GM13977 (cell line): Measurements from ENCODE around the gene YES1.
A peak's percentile ranks its signal among the peaks of the same experiment; 100 is the strongest.

Experiments used
- DNase-seq: peaks from one replicate; pipeline ENCODE4 v3.0.0; 2012; ENCODE audit warnings: low spot score
- in situ Hi-C: fragments of 300-500 bp; cut with MboI; formaldehyde crosslinking; loops from one replicate; pipeline ENCODE4 v1.12.0; 2022; ENCODE audit warnings: low sequenced_read_pairs, low pct_unique_long_range_greater_than_20kb, mixed read lengths, inconsistent platforms; ENCODE audit not compliant: unreplicated experiment
- TF ChIP-seq, protein P1 (sequence below): IDR thresholded peaks from 2 replicates; pipeline ENCODE4 v1.5.1; 2012; ENCODE audit warnings: mild to moderate bottlenecking, control low read depth; ENCODE audit not compliant: insufficient read depth; ENCODE audit errors: extremely low read depth, missing control alignments

YES1 gene

DNA sequence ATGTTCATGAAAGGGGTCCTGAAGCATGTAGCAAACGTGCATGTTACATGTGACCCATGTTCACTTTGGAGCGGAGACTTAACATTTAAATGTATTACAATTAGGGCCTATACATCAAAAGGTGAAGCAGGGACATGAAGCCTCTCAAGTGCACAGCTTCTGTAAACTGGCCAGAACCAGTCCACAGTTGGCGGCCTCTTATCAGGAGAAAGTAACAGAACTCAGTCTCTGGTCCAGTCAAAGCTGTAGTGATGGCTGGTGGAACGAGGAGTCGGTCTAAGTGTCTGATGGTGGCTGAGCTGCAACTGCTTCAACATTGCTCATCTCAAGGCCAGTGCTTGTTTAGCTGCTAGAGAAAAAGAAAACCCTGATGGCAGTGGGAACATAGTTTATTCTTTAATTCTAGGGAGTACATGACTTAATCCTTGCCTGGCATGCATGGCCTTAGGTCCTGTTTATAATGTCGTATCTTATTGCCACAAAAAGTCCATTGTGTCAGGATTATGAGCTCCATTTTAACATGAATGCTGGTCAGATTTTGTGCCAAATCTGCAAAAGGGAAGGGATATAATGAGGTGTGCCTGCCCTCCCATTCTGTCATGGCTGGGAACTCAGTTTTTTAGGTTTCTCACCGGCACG lies 22.2 kb upstream of the YES1 start:
- TF ChIP-seq, protein P1, sequence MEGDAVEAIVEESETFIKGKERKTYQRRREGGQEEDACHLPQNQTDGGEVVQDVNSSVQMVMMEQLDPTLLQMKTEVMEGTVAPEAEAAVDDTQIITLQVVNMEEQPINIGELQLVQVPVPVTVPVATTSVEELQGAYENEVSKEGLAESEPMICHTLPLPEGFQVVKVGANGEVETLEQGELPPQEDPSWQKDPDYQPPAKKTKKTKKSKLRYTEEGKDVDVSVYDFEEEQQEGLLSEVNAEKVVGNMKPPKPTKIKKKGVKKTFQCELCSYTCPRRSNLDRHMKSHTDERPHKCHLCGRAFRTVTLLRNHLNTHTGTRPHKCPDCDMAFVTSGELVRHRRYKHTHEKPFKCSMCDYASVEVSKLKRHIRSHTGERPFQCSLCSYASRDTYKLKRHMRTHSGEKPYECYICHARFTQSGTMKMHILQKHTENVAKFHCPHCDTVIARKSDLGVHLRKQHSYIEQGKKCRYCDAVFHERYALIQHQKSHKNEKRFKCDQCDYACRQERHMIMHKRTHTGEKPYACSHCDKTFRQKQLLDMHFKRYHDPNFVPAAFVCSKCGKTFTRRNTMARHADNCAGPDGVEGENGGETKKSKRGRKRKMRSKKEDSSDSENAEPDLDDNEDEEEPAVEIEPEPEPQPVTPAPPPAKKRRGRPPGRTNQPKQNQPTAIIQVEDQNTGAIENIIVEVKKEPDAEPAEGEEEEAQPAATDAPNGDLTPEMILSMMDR: no peak
- in situ Hi-C loops: loop anchor here (10.0 kb wide), 1 partner anchor 209 kb away; no protein-coding TSS in a partner anchor
- DNase-seq: no peak

DNA sequence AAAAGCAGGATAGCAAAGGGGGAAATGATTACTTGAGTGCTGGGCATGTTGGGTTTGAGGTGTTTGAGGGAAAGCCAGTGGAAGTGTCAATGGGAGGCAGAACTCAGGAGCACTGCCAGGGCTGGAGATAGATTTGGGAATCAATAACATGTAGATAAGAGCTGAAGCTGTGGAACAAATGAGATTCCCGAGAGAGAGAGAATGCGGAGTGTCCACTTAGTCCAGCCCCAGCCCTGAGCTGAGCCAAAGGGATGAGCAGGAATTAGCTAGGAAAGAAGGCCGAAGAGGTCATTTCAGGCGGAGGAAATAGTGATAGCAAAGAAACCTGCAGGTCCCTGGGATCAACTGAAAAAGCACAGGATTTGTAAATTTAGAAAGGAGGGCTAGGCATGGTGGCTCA lies 21.2 kb upstream of the YES1 start:
- in situ Hi-C loops: loop anchor here (10.0 kb wide), 1 partner anchor 208 kb away; no protein-coding TSS in a partner anchor
- TF ChIP-seq, protein P1: no peak
- DNase-seq: no peak

DNA sequence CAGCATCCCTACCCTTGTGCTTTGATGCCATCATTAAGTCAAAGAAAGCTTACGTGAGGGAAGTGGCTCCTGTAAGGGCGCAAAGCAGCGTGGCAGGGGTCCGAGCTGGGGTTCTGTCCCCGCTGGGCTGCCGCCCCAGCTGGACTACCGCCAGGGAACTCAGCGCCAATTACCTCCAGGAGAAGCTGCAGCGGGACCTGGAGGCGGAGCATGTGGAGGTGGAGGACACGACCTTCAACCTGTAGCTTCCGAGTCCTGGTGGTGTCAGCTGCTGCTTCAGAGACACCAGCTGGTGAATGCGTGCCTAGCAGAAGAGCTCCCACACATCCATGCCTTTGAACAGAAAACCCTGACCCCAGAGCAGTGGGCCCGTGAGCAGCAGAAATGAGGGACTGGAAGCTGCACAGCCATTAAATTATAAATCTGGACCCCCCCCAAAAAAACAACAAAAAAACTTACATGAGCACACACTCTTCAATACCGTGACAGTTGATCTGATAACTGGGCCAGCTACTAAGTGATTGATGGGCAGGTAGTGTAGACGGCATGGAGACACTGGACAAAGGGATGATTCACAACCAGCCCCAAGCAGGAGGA lies 20.1 kb upstream of the YES1 start:
- DNase-seq: no peak
- in situ Hi-C loops: loop anchor here (10.0 kb wide), 1 partner anchor 207 kb away; no protein-coding TSS in a partner anchor
- TF ChIP-seq, protein P1: peak; percentile 1

DNA sequence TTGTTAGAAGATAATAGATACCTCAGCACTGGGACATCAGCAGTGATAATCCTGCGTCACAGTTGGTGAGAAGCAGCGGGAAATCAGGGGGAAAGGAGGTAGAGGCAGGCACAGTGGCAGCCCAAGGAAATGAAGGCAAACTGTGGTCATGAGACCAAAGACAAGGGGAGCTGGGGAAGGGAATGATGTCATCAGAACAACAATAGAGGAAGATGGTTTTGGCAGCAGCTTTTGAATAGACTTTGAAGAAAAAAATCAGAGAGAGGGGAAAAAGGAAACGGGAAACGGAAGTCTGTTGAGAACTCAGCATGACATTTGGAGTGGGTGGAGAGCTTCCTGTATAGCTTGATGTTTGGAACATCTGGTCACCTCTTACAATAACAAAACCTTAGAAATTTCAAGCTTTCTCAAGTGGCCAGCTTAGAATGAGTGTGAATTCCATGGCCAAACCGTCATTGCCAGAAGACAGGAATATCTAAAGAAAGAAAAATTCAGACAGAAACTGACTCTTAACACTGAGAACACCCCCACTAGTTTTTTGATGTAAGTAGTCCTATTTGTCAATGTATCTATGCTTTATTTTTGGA lies 18.4 kb upstream of the YES1 start:
- in situ Hi-C loops: loop anchor here (10.0 kb wide), 1 partner anchor 206 kb away; no protein-coding TSS in a partner anchor
- TF ChIP-seq, protein P1: no peak
- DNase-seq: no peak

DNA sequence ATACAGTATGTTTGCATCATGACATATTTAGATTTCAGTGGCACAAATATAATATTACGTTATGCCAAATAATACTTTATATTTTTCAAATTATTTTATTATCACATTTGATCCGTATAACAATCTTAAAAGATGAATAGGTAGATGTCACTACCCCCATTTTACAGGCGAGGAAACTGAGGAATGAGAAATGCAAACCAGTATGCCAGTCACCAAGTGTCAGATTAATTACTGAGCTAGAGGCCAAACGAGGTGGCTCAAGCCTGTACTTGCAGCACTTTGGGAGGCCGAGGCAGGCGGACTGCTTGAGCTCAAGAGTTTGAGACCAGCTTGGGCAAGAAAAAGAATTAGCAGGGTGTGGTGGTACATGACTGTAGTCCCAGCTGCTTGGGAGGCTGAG lies 17.4 kb upstream of the YES1 start:
- TF ChIP-seq, protein P1: no peak
- in situ Hi-C loops: loop anchor here (10.0 kb wide), 1 partner anchor 85 kb away; no protein-coding TSS in a partner anchor
- DNase-seq: no peak

DNA sequence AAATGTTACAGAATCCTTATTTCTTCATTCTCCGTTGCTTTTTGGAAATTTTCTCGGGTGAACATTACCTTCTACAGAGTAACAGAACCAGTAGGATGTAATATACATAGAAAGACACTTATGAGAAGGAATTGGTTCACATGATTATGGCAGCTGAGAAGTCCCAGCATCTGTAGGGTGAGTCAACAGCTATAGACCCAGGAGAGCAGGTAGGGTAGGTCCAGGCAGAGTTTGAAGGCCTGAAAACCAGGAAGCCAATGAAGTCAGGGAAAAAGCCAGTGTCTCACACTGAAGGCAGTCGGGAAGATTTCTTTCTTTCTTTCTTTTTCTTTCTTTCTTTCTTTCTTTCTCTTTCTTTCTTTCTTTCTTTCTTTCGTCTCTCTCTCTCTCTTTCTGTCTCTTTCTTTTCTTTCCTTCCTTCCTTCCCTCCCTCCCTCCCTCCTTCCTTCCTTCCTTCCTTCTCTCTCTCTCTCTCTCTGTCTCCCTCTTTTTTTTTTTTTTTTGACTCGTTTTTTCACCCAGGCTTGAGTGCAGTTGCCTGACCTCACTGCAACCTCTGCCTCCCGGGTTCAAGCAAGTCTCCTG lies 15.1 kb upstream of the YES1 start:
- TF ChIP-seq, protein P1: no peak
- in situ Hi-C loops: loop anchor here (10.0 kb wide), 1 partner anchor 82 kb away; no protein-coding TSS in a partner anchor
- DNase-seq: no peak
